GM12878 (cell line): Measurements from ENCODE around the gene IQCH. TPM values are rescaled to one million over a fixed set of nuclear protein-coding genes. Genes with fewer than 3 reads are reported as not detected.
"Not testable (repeated sequence)": the region's sequence is repeated elsewhere in the genome, so short reads cannot be mapped to it uniquely, and the experiment has no call there.

Source experiments
- ATAC-seq: fragments of 200-7000 bp; cut with Tn5 transposase; 3 replicates; pipeline ENCODE4 v1.9.1; 2020; ENCODE audit warnings: mild to moderate bottlenecking, moderate library complexity
- BruUV-seq: library from RNA; stranded (reverse); fragments of 400-500 nt; replicated peaks from 2 replicates; lab custom pipeline; 2021; lab: Mats Ljungman, UMichigan
- CTCF ChIA-PET: fragments of 300-600 bp; sonication (Branson Sonifier 250); formaldehyde crosslinking; extraction: SDS; loops from one replicate; lab custom pipeline; 2021; ENCODE audit warnings: inconsistent platforms; lab: Yijun Ruan, JAX
- POLR2A ChIA-PET: fragments of 350-600 bp; formaldehyde crosslinking; extraction: SDS; loops from one replicate; lab custom pipeline; 2021; ENCODE audit warnings: inconsistent platforms; lab: Charles Lee
- RAD21 ChIA-PET: fragments of 300-600 bp; sonication (Branson Sonifier 250); formaldehyde crosslinking; loops from one replicate; lab custom pipeline; 2023; ENCODE audit warnings: antibody characterized with exemption; ENCODE audit not compliant: unreplicated experiment; lab: Charles Lee
- SMC1A ChIA-PET: fragments of 300-600 bp; sonication (Branson Sonifier 250); formaldehyde crosslinking; loops from one replicate; lab custom pipeline; 2023; ENCODE audit not compliant: unreplicated experiment, uncharacterized antibody; lab: Charles Lee
- DNase-seq: peaks from one replicate; pipeline ENCODE4 v3.0.0-alpha.2; 2011; ENCODE audit warnings: low read depth, low spot score
- FAIRE-seq: peaks from 3 replicates; lab custom pipeline; 2011; peaks lifted over from hg19 to GRCh38; lab: Jason Lieb, UNC
- H2AFZ ChIP-seq: 2 replicates; pipeline ENCODE4 v1.6.0; 2011; ENCODE audit warnings: low read depth, low read length, control low read depth; ENCODE audit not compliant: control insufficient read depth
- H3K27ac ChIP-seq: 2 replicates; pipeline ENCODE4 v1.5.1; 2011; ENCODE audit warnings: control low read depth; ENCODE audit not compliant: control insufficient read depth, insufficient read depth
- H3K27me3 ChIP-seq, 2 experiments: replicated peaks in 1 of 2; 2 replicates each; pipeline versions ENCODE4 v1.6.0 to v1.6.1; 2011; ENCODE audit warnings: low read length in 1 of 2; ENCODE audit not compliant: control insufficient read depth in 2 of 2, insufficient read depth in 2 of 2
- H3K36me3 ChIP-seq, 2 experiments: 2 replicates each; pipeline ENCODE4 v1.5.1; 2011; ENCODE audit warnings: low read length in 1 of 2; ENCODE audit not compliant: control insufficient read depth in 2 of 2, insufficient read depth in 2 of 2
- H3K4me1 ChIP-seq: 2 replicates; pipeline ENCODE4 v1.6.1; 2011; ENCODE audit warnings: mild to moderate bottlenecking, low read length, moderate library complexity, mixed read lengths; ENCODE audit not compliant: control insufficient read depth, insufficient read depth
- H3K4me2 ChIP-seq: 2 replicates; pipeline ENCODE4 v1.6.0; 2011; ENCODE audit warnings: control low read depth; ENCODE audit not compliant: control insufficient read depth, insufficient read depth
- H3K4me3 ChIP-seq: fragments of 200-600 bp; sonication (generic); 2 replicates; pipeline ENCODE4 v1.5.1; 2016
- H3K79me2 ChIP-seq: 2 replicates; pipeline ENCODE4 v1.6.0; 2011; ENCODE audit warnings: low read length; ENCODE audit not compliant: control insufficient read depth, insufficient read depth
- H3K9ac ChIP-seq: 2 replicates; pipeline ENCODE4 v1.8.0; 2011; ENCODE audit warnings: low read length, control low read depth, mixed read lengths; ENCODE audit not compliant: control insufficient read depth, insufficient read depth
- H3K9me3 ChIP-seq: replicated peaks from 3 replicates; pipeline ENCODE4 v1.5.1; 2011; ENCODE audit warnings: mild to moderate bottlenecking, low read length; ENCODE audit not compliant: control insufficient read depth, insufficient read depth
- H4K20me1 ChIP-seq: 2 replicates; pipeline ENCODE4 v1.6.0; 2011; ENCODE audit not compliant: control insufficient read depth, insufficient read depth
- BCL11A ChIP-seq: IDR thresholded peaks from 2 replicates; pipeline ENCODE4 v1.6.1; 2011; ENCODE audit warnings: low read depth, low read length
- RCOR1 ChIP-seq: conservative IDR thresholded peaks from 2 replicates; pipeline ENCODE4 v1.6.1; 2012; ENCODE audit warnings: low read depth, low read length, improper control_type of control experiment
- REST ChIP-seq: IDR thresholded peaks from 2 replicates; pipeline ENCODE4 v1.6.1; 2012; ENCODE audit warnings: mild to moderate bottlenecking, low read depth, low read length
- WGBS: methylation state at CpG from one replicate; pipeline ENCODE4 v1.1.6; 2016; ENCODE audit warnings: low lambda C conversion rate; ENCODE audit not compliant: insufficient replicate concordance, insufficient coverage; ENCODE audit errors: missing lambda C conversion rate; 5-methylcytosine and 5-hydroxymethylcytosine counted together
- in situ Hi-C: fragments of 300-500 bp; cut with MboI; formaldehyde crosslinking; loops from 9 replicates; pipeline ENCODE4 v1.14.3; 2018; ENCODE audit warnings: mixed read lengths
- intact Hi-C: fragments of 100-400 bp; cut with micrococcal nuclease; formaldehyde crosslinking; loops from one replicate; pipeline ENCODE4 v1.14.2; 2022; ENCODE audit not compliant: unreplicated experiment
- polyA plus RNA-seq, 11 experiments: library from polyadenylated mRNA; depleted of rRNA in 4 of 11; unstranded in 6 of 11; stranded (reverse) in 5 of 11; fragments of >200 nt; fragmentation: Nextera tagmentation in 4 of 11; fragmentation: Illumina TruSeq in 1 of 11; extraction: Ambion mirVana in 4 of 11; extraction: Trizol in 1 of 11; gene quantifications; 1 replicate in 1 of 11; 2 replicates in 10 of 11; pipeline versions ENCODE4 v1.2.1 to v1.2.3, GENCODE V29; 2011 to 2016; ENCODE audit warnings: inconsistent platforms in 2 of 11, missing spikeins in 2 of 11, low read depth in 1 of 11
- total RNA-seq, 4 experiments: library from RNA; depleted of rRNA in 3 of 4; stranded (reverse); fragments of >200 nt in 3 of 4; fragmentation: Illumina TruSeq in 1 of 4; extraction: Trizol in 1 of 4; gene quantifications; 2 replicates each; pipeline versions ENCODE4 v1.2.1 to v1.2.3, GENCODE V29; 2013 to 2021

Gene IQCH
- total and polyA plus RNA-seq, 10 of the 15 experiments (the other 5 are each of a cell fraction or from before 2014, with no cell fraction given) = 0.29 to 1.3 (median 0.99) TPM

- TF ChIP-seq RCOR1 = no peak
- TF ChIP-seq REST = no peak
- no peak for TF ChIP-seq BCL11A
Observed at GRCh38 chr15:67446449-67446848, 191.9 kb downstream of the IQCH start (continued).

- H3K79me2 ChIP-seq, intact Hi-C loops, H2AFZ ChIP-seq, H3K27ac ChIP-seq, H3K4me3 ChIP-seq, DNase-seq, RAD21 ChIA-PET, H3K36me3 ChIP-seq, FAIRE-seq, BruUV-seq, H3K4me2 ChIP-seq, H3K4me1 ChIP-seq, H3K9ac ChIP-seq, SMC1A ChIA-PET, POLR2A ChIA-PET, H3K27me3 ChIP-seq, H3K9me3 ChIP-seq, H4K20me1 ChIP-seq, CTCF ChIA-PET, ATAC-seq, in situ Hi-C loops: not testable (repeated sequence)
- WGBS = 67% methylated on average over 3 of the region's 5 CpGs
Observed at GRCh38 chr15:67448372-67448771, 193.8 kb downstream of the IQCH start.

- H2AFZ ChIP-seq, H3K4me2 ChIP-seq, H3K27ac ChIP-seq, FAIRE-seq, H3K4me1 ChIP-seq, POLR2A ChIA-PET, H3K9ac ChIP-seq, H4K20me1 ChIP-seq, RAD21 ChIA-PET, H3K27me3 ChIP-seq, CTCF ChIA-PET, H3K79me2 ChIP-seq, DNase-seq, in situ Hi-C loops, H3K4me3 ChIP-seq, intact Hi-C loops, H3K9me3 ChIP-seq, H3K36me3 ChIP-seq, SMC1A ChIA-PET, ATAC-seq, BruUV-seq: not testable (repeated sequence)
- WGBS = 98% methylated on average over 11 of the region's 11 CpGs
Observed at GRCh38 chr15:67453703-67454102, 199.1 kb downstream of the IQCH start.
